HG03135 (cell line): Measurements from ENCODE around the gene UBE2M.
A peak's percentile ranks its signal among the peaks of the same experiment; 100 is the strongest.
"Not testable (repeated sequence)": the region's sequence is repeated elsewhere in the genome, so short reads cannot be mapped to it uniquely, and the experiment has no call there.

Experiments used
- ATAC-seq: cut with Tn5 transposase; IDR thresholded peaks from one replicate; pipeline ENCODE4 v1.9.1; 2021; ENCODE audit warnings: mild to moderate bottlenecking, moderate library complexity; ENCODE audit not compliant: unreplicated experiment

Gene UBE2M

GRCh38 chr19:58542641-58543372 is 15.6 kb downstream of the UBE2M start:
- ATAC-seq = not testable (repeated sequence)

GRCh38 chr19:58539169-58539559 is 19.2 kb downstream of the UBE2M start:
- ATAC-seq = not testable (repeated sequence)

- ATAC-seq = no peak
Measured at GRCh38 chr19:58538257-58539168, 19.9 kb downstream of the UBE2M start.

GRCh38 chr19:58536852-58537798 is 21.3 kb downstream of the UBE2M start:
- no peak for ATAC-seq

GRCh38 chr19:58535857-58536256 is 22.6 kb downstream of the UBE2M start:
- no peak for ATAC-seq

- no peak for ATAC-seq
Measured at GRCh38 chr19:58531034-58531840, 27.2 kb downstream of the UBE2M start.

- ATAC-seq = no peak
Measured at GRCh38 chr19:58529405-58529804, 29.0 kb downstream of the UBE2M start.

- ATAC-seq = no peak
Measured at GRCh38 chr19:58522709-58523108, 35.7 kb downstream of the UBE2M start.

- no peak for ATAC-seq
Measured at GRCh38 chr19:58521651-58522050, 36.8 kb downstream of the UBE2M start.

- ATAC-seq = no peak
Measured at GRCh38 chr19:58520257-58520599, 38.2 kb downstream of the UBE2M start.

GRCh38 chr19:58519355-58520256 is 38.8 kb downstream of the UBE2M start, which contains the start of gene ZBTB45:
Gene ZBTB45, minus strand, starts transcription at chr19:58519810. Its CDS starts 2,137 bp downstream, at chr19:58517673.
- ATAC-seq = peak; percentile 82

- no peak for ATAC-seq
Measured at GRCh38 chr19:58519087-58519354, 39.4 kb downstream of the UBE2M start.

GRCh38 chr19:58518256-58519086 is 39.9 kb downstream of the UBE2M start:
- ATAC-seq = no peak

- ATAC-seq = no peak
Measured at GRCh38 chr19:58516964-58517833, 41.2 kb downstream of the UBE2M start.

- ATAC-seq = no peak
Measured at GRCh38 chr19:58516246-58516836, 42.1 kb downstream of the UBE2M start.

GRCh38 chr19:58515259-58515658 is 43.2 kb downstream of the UBE2M start:
- ATAC-seq = no peak

GRCh38 chr19:58514564-58515022 is 43.8 kb downstream of the UBE2M start:
- no peak for ATAC-seq
